Left renal cortex interstitium (tissue), 4 donors: ENCODE measurements around the gene MITF. TPM values are rescaled to one million over a fixed set of nuclear protein-coding genes. Genes with fewer than 3 reads are reported as not detected.

ENCODE experiments used
- DNase-seq, 4 donors: peaks; one replicate each; pipeline ENCODE4 v3.0.0-alpha.2; 2013; ENCODE audit warnings: low read depth in 4 of 4, low spot score in 2 of 4, missing footprints in 1 of 4
- polyA plus RNA-seq, 4 donors: library from polyadenylated mRNA; unstranded; fragments of 120-200 nt; gene quantifications; one replicate each; pipeline ENCODE4 v1.2.1, GENCODE V29; 2013; ENCODE audit not compliant: insufficient read length in 4 of 4

The MITF gene
- polyA plus RNA-seq, 4 donors = 37.6 to 42.5 (median 39.8) TPM

DNA sequence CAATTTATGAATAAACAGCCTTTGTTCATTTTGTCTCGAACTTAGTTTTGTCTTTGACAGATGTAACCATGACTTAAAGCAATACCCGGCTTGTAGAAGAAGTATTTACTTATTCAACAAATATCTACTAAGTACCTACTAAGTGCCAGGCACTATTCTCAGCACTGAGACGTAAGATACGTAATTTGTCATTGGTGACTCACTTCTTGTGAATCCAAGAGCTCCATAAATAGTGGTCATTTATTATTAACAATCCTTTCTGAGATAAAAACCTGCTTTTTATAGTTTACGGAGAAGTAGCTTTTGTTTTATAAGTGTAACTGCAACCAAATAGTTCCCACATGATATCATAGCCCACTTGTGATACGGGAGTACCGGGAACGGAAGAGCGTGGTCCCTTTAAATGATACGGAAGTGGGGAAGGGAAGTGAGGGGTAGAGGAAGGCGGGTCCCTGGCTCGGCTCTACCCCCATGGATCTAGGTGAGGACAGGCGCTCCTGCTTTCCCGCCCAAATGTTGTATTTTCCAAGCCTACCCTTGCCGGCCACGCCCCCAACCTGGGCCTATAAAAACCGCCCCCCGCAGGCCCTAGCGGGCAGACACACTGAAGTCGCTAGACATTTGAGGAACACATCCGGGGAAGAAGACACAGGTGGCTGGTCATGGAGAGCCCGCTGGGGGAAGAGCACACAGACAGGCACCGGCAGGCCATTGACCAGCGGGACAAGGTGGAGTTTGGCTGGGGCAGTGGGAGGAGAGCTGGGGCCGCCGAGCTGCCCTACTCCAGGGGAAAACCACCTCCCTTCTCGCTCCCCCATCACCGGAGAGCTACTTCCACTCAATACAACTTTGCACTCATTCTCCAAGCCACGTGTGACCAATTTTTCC is 260.1 kb downstream of the MITF start, which contains the start of gene SAMMSON:
SAMMSON (plus strand) TSS at position 594 of the 888 bp plus-strand sequence.
- DNase-seq = no peak

DNA sequence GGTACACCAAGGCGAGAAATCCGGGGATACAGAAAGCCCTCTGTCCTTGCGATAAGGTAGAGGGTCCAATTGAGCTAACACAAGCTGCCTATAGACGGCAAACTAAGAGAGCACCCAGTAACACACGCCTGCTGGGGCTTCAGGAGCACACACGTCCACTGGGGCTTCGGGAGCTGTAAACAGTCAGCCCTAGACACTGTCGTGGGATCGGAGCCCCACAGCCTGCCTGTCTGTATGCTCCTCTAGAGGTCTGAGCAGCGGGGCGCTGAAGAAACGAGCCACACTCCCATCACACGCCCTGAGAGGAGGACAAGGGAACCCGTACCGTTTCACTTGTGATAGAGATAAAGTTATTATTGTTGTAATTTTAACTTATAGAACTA is 260.8 kb downstream of the MITF start:
- no peak for DNase-seq

DNA sequence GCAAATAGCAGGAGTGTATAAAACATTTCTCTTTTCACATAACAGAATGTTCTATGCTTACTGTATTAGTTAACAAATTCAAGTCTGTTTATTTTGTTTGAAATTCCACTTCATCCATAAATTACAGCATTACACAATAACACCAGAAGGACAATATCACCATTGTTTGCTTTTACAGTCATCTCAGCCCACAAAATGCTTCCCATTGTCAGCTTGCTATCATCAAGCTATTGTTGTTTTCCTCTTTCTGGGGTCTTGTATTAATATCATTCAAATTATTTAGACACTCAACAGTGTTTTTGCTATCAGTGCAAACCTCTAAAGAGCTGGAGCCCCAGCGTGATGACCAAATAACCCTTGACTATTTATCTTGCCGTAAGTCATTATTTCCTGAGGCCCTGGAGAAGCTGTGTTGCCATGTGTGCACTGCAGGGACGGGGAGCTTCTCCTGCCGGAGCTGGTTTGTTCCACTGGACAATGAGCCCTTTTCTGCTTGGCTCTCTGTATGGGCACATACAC is 261.4 kb downstream of the MITF start:
- no peak for DNase-seq

DNA sequence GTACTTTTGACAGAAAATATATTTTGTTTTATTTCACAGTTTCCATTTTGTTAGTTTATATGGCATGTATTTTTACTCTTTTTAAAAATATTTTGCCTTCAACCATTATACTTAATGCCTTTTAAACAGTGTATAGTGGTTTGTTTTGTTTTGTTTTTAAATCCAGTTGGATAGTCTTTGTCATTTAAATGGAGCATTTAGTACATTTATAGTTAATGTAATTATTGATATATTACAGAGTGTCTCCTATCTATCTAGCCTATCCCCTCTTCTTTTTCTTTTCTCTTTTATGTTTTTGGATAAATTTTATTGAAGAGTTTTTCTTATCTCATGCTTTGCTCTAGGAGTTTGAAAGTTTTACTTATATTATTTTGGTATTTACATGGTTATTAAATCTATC is 263.9 kb downstream of the MITF start:
- DNase-seq = no peak

DNA sequence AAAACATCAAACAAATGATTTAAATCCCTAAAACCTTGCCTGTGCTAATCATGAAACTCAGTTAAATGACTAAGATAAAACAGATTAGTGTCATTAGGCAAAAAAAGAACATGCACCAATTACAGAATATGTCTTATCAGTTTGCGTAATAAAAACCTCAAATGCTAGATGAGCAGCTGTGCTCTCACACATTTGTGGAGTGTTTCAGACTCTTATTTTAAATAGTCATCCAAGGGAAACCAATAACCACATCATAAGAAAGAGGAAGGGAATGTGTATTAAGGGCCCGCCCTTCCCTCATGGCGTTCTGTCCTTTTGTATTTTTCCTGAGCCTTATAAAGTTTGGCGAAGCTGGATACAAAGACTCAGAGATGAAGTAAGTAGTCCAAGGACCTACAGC is 266.8 kb downstream of the MITF start:
- no peak for DNase-seq

DNA sequence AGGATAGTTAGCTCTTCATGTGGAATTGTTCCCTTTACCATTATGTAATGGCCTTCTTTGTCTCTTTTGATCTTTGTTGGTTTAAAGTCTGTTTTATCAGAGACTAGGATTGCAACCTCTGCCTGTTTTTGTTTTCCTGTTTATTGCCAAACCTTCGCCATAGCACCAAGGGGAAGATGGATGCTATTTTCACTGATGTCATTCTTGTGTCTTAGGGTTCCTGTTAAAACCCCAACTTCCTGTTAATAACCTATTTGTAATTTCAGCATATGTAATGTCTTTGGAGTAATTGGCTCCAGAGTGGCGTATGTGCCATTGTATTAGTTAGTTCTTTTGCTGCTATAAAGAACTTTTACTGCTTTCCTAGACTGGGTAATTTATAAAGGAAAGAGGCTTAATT is 271.1 kb downstream of the MITF start:
- no peak for DNase-seq

DNA sequence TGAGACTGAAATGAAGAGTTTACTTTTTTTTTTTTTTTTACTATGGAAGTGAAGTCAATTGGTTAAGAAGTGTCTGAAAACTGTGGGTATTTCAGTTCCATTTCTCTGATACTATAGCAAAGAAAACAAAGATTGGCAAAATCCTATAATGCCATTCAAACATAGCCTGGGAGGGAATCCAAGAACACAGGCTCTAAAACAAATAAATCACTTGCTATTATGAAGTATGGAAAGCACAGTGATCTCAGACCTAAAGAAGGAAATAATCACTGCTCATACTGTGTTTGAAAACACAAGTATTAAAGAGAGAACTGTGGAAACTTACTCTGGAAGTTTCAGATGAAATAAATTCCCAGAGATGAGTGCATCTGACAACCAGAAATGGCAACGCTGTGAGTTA is 272.3 kb downstream of the MITF start:
- no peak for DNase-seq
